HG03039 (cell line): ENCODE results near the gene OR14I1.
"Not testable (repeated sequence)": the region's sequence is repeated elsewhere in the genome, so short reads cannot be mapped to it uniquely, and the experiment has no call there.

Experiments
- ATAC-seq: cut with Tn5 transposase; IDR thresholded peaks from one replicate; pipeline ENCODE4 v1.9.1; 2021; ENCODE audit warnings: mild to moderate bottlenecking, moderate library complexity; ENCODE audit not compliant: unreplicated experiment

Gene OR14I1

GRCh38 chr1:248688527-248689298 lies 13.9 kb downstream of the OR14I1 start:
- ATAC-seq: peak; percentile 46

GRCh38 chr1:248686815-248687214 lies 15.8 kb downstream of the OR14I1 start:
- ATAC-seq: peak; percentile 79

- no peak for ATAC-seq
Observed at GRCh38 chr1:248681651-248682050, 20.9 kb downstream of the OR14I1 start.

DNA sequence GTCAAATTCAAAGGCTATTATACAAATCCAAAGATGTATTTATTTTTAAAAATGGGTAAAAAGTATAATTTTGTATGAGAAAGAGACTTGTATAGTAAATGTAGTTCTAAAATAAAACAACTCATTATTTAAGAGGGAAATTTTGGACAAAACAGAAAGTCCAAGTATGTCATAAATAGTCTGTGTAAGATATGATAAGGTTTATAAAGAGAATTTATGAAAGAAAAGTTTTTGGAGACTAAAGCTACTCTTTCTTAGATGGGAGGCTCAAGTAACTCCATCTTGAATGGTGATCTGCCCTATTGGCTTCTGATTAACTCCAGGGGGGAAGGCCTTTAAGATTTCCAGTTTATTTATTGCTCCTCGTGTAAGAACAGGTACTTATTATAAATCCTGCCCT lies 32.6 kb downstream of the OR14I1 start:
- no peak for ATAC-seq

- ATAC-seq: peak; percentile 92
Observed at GRCh38 chr1:248663453-248664328, 38.9 kb downstream of the OR14I1 start.

DNA sequence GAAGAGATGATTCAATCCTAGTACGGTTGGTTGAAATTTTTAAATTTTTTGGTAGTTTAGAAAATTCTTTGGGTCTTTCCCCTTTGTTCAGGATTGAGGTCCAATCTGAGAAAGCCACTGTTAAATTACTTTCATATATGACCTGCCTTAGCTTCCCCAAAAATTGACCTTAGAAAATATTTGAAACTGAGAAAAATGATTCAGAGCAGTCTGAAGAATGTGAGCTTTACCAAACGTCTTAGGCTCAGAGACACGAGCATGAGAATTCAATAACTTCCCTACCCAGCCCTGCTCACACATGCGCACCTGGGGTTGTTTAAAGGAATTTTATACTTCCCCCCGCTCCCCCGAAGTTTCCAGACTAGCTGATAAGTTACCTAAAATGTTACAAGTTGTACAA lies 45.8 kb downstream of the OR14I1 start:
- not testable (repeated sequence) for ATAC-seq

GRCh38 chr1:248655354-248655753 lies 47.2 kb downstream of the OR14I1 start, which contains the start of gene OR2T27:
Gene OR2T27 (minus strand): TSS chr1:248655528. CDS start chr1:248650884, 4,644 bp downstream.
- ATAC-seq: not testable (repeated sequence)
